DMS53 treated with DMSO at 0.1 percent for 48 hours (cell line): ENCODE measurements around the gene NRN1.
"Not testable (repeated sequence)": the region's sequence is repeated elsewhere in the genome, so short reads cannot be mapped to it uniquely, and the experiment has no call there.

Experiments
- DNase-seq: peaks from one replicate; lab custom pipeline; 2025; ENCODE audit not compliant: unreplicated experiment; lab: John Stamatoyannopoulos, UW

NRN1 gene

DNA sequence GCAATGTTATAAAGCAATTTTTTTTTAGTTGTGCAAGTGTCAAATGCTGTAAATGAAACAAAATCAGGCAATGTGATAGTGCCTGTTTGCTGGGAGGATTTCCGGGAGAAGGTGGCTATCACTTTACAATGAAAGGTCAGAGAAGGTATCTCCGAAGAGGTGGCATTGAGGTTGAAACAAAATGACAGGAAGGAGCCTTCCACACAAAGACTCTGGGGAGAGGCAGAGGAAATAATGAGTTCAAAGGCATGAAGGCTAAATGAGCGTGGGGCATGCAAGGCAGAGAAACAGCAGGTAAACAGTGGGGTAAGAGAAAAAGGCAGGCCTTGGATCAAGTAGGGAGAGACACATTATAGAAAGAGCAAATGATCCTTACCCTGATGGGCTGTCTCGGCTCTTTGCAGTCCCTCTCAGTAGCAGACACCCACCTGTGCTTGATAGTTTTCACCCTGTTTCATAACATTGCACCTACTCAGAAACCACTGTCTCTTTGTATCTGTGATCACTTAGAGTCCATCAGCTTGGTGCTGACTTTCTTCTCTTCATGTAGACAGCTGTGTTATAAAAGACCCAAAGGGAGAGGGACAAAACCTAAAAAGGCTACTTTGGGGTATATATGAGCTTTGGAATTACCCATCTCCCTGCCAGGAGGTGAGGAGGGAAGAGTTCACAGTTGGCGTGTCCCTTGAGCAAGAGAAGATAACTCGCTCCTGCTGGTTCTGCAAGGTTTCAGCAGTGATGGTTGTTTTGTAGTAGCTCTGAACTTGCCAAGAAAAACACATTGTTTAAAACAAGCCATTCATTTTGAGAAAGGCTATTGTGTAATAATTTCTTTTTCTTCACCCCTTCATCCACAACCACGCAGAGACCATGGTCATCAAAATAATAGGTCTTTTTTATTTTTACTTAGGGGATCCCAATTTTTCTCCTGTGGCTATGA is 22.3 kb downstream of the NRN1 start:
- no peak for DNase-seq

- DNase-seq = no peak
Observed at GRCh38 chr6:5981126-5982026, 25.3 kb downstream of the NRN1 start.

DNA sequence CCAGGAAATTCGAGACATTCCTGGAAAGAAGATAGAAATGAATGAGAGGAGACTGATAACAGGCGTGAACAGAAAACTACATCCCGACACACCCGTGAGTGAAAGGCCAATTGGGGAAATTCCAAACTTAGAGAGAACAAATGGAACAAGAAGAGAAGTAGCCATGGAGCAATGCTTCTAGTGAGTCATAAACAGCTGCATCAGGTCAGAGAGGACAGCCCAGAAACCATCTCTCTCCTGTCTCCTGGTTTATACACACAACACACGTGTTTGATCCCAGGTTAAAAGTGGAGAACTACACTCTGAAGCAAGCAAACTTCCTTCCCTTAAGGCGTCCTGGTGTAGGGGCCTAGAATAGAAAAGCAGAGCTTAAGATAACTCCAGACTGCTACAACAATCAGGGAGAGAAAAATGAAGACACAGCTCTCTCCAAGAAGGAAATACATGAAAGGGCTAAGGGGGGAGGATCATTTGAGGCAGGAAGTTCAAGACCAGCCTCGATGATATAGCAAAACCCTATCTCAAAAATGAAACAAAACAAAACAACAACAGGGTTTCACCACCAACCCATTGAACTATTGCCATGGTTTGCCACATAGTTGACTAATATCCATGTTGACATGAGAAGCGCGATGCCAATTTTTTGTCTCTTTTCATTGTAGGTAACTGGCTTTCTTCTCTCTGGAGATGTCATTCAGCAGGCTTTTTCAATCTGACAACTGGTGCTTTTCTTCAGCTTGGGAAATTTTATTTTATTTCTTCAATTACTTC is 26.9 kb downstream of the NRN1 start:
- DNase-seq = no peak

DNA sequence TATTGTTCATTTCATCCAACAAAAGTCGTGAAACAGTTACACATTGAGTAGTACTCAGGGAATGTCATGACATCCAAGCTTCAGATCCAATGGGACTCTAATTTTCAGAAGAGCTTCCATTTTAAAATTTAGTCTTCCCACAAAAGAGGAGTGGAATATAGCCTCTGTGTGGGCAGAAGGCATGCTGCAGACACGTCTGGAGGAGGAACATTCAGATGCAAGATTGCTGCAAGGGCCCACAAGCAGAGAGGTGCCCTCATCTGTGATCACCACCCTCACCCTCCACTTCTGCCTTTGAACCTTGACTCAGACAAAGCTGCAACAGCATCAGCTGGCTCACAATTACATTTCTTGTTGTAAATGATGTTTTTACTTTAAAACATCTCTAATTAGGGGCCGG is 29.9 kb downstream of the NRN1 start:
- DNase-seq = no peak

DNA sequence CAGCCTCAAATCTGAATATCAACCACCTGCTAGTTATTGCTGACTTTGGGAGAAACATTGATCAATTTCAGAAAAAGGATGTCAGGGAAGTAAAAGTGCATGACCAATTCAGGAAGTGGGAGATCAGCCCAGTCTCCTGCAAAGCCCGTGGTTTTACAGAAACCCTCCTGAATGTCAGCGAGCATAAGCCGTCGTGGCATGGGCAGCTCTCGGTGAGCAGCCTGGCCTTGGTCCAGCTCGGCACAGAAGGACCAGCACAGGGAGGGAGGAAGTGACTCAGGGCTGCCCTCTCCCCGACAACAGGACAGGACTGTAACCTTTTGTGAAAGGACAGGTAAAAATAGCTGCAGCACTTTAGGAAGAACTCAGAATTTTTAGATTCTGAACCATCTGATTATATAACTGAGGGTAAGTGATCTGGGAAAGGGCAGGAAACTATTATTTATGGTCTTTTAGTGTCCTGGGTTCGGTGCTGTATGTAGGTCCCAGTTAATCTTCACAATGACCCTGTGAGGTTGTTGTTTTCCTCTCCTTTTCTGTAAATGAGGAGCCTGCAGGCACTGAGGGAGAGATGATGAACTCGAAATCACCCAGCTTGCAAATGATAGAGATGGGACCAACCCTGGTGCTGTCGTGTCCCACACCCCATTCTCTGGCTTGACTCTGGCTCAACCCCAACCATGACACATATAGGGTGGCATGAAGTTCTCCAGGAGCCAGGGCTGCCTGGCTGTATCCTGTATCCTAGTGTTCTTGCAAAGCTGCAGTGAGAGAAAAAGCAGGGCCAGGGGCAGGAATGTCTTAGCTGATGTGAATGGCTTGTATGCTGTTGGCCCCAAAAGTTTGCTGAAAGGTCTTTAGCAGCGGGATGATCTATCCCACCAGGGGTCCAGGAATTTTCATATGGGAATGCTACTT is 37.6 kb downstream of the NRN1 start:
- peak; percentile 41 for DNase-seq

DNA sequence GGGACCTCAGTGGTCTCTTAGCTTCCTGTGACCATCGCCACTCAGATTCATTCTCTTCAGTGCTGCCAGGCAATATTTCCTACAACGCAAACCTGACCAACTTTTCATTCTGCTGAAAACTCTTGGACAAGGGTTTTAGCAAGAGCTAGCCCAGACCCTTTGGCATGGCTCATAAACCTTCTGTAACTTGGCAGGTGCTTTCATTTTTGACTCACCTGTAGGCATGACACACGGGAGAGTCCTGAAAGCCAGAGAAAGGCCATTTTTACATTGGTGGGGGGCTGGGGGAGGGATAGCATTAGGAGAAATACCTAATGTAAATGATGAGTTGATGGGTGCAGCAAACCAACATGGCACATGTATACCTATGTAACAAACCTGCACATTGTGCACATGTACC is 38.7 kb downstream of the NRN1 start:
- DNase-seq = not testable (repeated sequence)

GRCh38 chr6:5967594-5967993 is 39.1 kb downstream of the NRN1 start:
- DNase-seq = no peak

- DNase-seq = no peak
Observed at GRCh38 chr6:5962794-5963193, 43.9 kb downstream of the NRN1 start.

DNA sequence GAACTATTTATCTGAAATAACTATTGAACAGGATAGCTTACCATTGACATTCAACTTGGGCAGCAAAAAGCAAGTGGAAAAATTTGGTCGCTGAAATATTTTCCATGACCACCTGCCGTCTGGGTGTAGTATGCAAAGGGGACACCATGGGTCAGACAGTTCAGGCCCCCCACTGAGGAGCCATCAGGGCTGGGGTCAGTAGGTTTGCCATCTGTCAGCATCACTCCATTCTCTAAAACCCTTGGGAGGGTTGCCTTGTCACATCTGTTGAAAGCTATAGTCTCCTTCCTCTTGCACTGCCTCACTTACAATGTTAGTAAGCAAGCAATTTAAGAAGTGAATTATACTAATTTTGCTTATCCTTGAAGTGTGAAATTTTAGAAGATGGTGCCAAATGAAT is 44.9 kb downstream of the NRN1 start:
- DNase-seq = no peak

- DNase-seq = no peak
Observed at GRCh38 chr6:5960456-5960855, 46.3 kb downstream of the NRN1 start.

GRCh38 chr6:5958921-5959320 is 47.8 kb downstream of the NRN1 start:
- no peak for DNase-seq

- no peak for DNase-seq
Observed at GRCh38 chr6:5956939-5957338, 49.8 kb downstream of the NRN1 start.

DNA sequence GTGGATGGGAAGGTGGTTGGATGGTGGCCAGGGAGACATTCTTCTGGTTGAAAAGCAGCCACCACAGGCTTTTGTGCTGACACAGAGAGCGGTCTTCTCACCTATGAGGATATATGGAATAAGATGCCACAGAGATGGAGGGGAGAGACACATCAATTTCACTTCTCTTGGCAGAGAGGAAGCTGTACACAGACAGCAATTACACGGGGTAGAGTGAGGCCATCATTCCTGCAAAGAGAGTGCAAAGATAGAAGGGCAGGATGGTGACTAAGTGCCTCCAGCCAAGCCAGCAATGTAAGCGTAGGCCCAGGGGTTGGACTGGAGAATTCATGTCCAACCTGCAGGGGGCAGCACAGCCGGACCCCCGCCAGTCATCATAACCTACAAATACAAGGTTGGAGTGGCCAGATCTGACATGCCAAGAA is 56.4 kb downstream of the NRN1 start:
- DNase-seq = peak; percentile 11
